Endothelial cell of umbilical vein (primary cell): ENCODE measurements around the gene VSIG4. TPM values are rescaled to one million over a fixed set of nuclear protein-coding genes. Genes with fewer than 3 reads are reported as not detected.

ENCODE experiments used
- BruUV-seq: library from RNA; stranded (reverse); fragments of 400-500 nt; replicated peaks from 2 replicates; lab custom pipeline; 2021; lab: Mats Ljungman, UMichigan
- CTCF ChIA-PET: fragments of 300-600, 350-600 bp; sonication (Branson Sonifier 250); formaldehyde crosslinking; loops from one replicate; lab custom pipeline; 2021; ENCODE audit warnings: antibody characterized with exemption, inconsistent platforms; lab: Charles Lee
- POLR2A ChIA-PET: fragments of 300-600, 350-600 bp; sonication (Branson Sonifier 250); formaldehyde crosslinking; loops from one replicate; lab custom pipeline; 2021; ENCODE audit warnings: antibody characterized with exemption, inconsistent platforms; lab: Charles Lee
- DNase-seq: peaks from one replicate; pipeline ENCODE4 v3.0.0-alpha.2; 2011; ENCODE audit warnings: low read depth, low spot score
- FAIRE-seq: peaks from 2 replicates; lab custom pipeline; 2011; peaks lifted over from hg19 to GRCh38; lab: Jason Lieb, UNC
- H2AFZ ChIP-seq: 2 replicates; pipeline ENCODE4 v1.6.0; 2012; ENCODE audit warnings: low read depth, low read length, control low read depth, inconsistent platforms
- H3K27ac ChIP-seq: 2 replicates; pipeline ENCODE4 v1.5.1; 2011; ENCODE audit warnings: low read depth, mild to moderate bottlenecking, control low read depth, low read length, moderate library complexity; ENCODE audit not compliant: insufficient read depth
- H3K27me3 ChIP-seq, 2 experiments: 2 replicates each; pipeline versions ENCODE4 v1.6.0 to v1.6.1; 2011; ENCODE audit warnings: low read length in 2 of 2, mixed read lengths in 1 of 2; ENCODE audit not compliant: control insufficient read depth in 2 of 2, insufficient read depth in 2 of 2
- H3K36me3 ChIP-seq, 2 experiments: 2 replicates in 1 of 2; 3 replicates in 1 of 2; pipeline ENCODE4 v1.5.1; 2011; ENCODE audit warnings: low read length in 2 of 2, mild to moderate bottlenecking in 1 of 2, moderate library complexity in 1 of 2; ENCODE audit not compliant: control insufficient read depth in 2 of 2, insufficient read depth in 2 of 2; ENCODE audit errors: extremely low read depth in 1 of 2
- H3K4me1 ChIP-seq: 3 replicates; pipeline ENCODE4 v1.5.1; 2011; ENCODE audit warnings: mild to moderate bottlenecking, low read length; ENCODE audit not compliant: control insufficient read depth, insufficient read depth; ENCODE audit errors: extremely low read depth
- H3K4me2 ChIP-seq: 2 replicates; pipeline ENCODE4 v1.6.1; 2011; ENCODE audit warnings: low read length, control low read depth, mixed read lengths; ENCODE audit not compliant: insufficient read depth
- H3K4me3 ChIP-seq, 3 experiments: fragments of 200-600 bp in 1 of 3; sonication (generic), shearing (Covaris generic) in 1 of 3; replicated peaks in 1 of 3; 2 replicates each; pipeline ENCODE4 v1.5.1; 2011 to 2016; ENCODE audit warnings: control low read depth in 3 of 3, low read length in 3 of 3, mild to moderate bottlenecking in 2 of 3, inconsistent platforms in 1 of 3, low read depth in 1 of 3, moderate library complexity in 1 of 3; ENCODE audit not compliant: insufficient read depth in 1 of 3
- H3K79me2 ChIP-seq: 2 replicates; pipeline ENCODE4 v1.6.0; 2012; ENCODE audit warnings: low read length, inconsistent platforms; ENCODE audit not compliant: control insufficient read depth, insufficient read depth
- H3K9ac ChIP-seq: replicated peaks from 2 replicates; pipeline ENCODE3; 2011; ENCODE audit warnings: low read length, control low read depth; ENCODE audit not compliant: insufficient read depth; ENCODE audit errors: extremely low read depth
- H3K9me1 ChIP-seq: replicated peaks from 3 replicates; pipeline ENCODE4 v1.6.0; 2011; ENCODE audit warnings: mild to moderate bottlenecking, low read length; ENCODE audit not compliant: control insufficient read depth, insufficient read depth; ENCODE audit errors: extremely low read depth
- H3K9me3 ChIP-seq: replicated peaks from 2 replicates; pipeline ENCODE4 v1.5.1; 2012; ENCODE audit warnings: low read length, inconsistent platforms; ENCODE audit not compliant: control insufficient read depth, insufficient read depth
- H4K20me1 ChIP-seq: replicated peaks from 2 replicates; pipeline ENCODE3; 2011; ENCODE audit warnings: mild to moderate bottlenecking, low read length; ENCODE audit not compliant: control insufficient read depth, insufficient read depth; ENCODE audit errors: extremely low read depth
- CTCF ChIP-seq, 2 donors: IDR thresholded peaks; 1 replicate in 1 of 2; 2 replicates in 1 of 2; pipeline ENCODE4 v1.5.1; 2011; ENCODE audit warnings: low read length in 2 of 2, mild to moderate bottlenecking in 2 of 2, moderate library complexity in 2 of 2, control low read depth in 1 of 2, inconsistent platforms in 1 of 2, low read depth in 1 of 2; ENCODE audit not compliant: insufficient read depth in 1 of 2; ENCODE audit errors: extremely low read depth in 1 of 2
- EZH2 ChIP-seq: IDR thresholded peaks from 2 replicates; pipeline ENCODE4 v1.6.1; 2012; ENCODE audit warnings: borderline replicate concordance, low read depth, mild to moderate bottlenecking, moderate library complexity, low read length, inconsistent platforms; ENCODE audit not compliant: severe bottlenecking
- FOS ChIP-seq: IDR thresholded peaks from 2 replicates; pipeline ENCODE4 v1.6.1; 2011; ENCODE audit warnings: mild to moderate bottlenecking, low read length, moderate library complexity, borderline replicate concordance; ENCODE audit not compliant: insufficient read depth
- GATA2 ChIP-seq: IDR thresholded peaks from 2 replicates; pipeline ENCODE4 v1.7.0; 2011; ENCODE audit warnings: low read depth, mild to moderate bottlenecking, moderate library complexity, mixed read lengths, low read length; ENCODE audit not compliant: insufficient read length, insufficient read depth
- JUN ChIP-seq: IDR thresholded peaks from 2 replicates; pipeline ENCODE4 v1.6.1; 2011; ENCODE audit warnings: borderline replicate concordance, low read depth; ENCODE audit not compliant: insufficient read length, insufficient read depth
- MAX ChIP-seq: IDR thresholded peaks from 2 replicates; pipeline ENCODE4 v1.6.1; 2011; ENCODE audit not compliant: insufficient read depth, insufficient read length
- MYC ChIP-seq: IDR thresholded peaks from one replicate; pipeline ENCODE4 v1.6.1; 2011; ENCODE audit warnings: mild to moderate bottlenecking, low read depth, low read length
- POLR2A ChIP-seq: IDR thresholded peaks from 2 replicates; pipeline ENCODE4 v1.6.1; 2012; ENCODE audit warnings: low read depth, mild to moderate bottlenecking, control low read depth, low read length
- POLR2AphosphoS5 ChIP-seq: IDR thresholded peaks from 2 replicates; pipeline ENCODE4 v1.6.1; 2012; ENCODE audit warnings: low read depth, mild to moderate bottlenecking, control low read depth, low read length, moderate library complexity; ENCODE audit not compliant: insufficient read depth
- dilution Hi-C: fragments of 300-500 bp; cut with MboI; formaldehyde crosslinking; loops from one replicate; pipeline ENCODE4 v1.15.0; 2019; ENCODE audit warnings: low sequenced_read_pairs; ENCODE audit not compliant: extremely low pct_ligation_motif_present
- intact Hi-C: fragments of 100-400 bp; cut with micrococcal nuclease; formaldehyde crosslinking; loops from one replicate; pipeline ENCODE4 v1.10.0; 2022
- polyA plus RNA-seq, 4 experiments: library from polyadenylated mRNA; depleted of rRNA in 3 of 4; stranded (reverse) in 3 of 4; unstranded in 1 of 4; fragments of >200 nt; gene quantifications; 2 replicates each; pipeline versions ENCODE4 v1.2.1 to v1.2.3, GENCODE V29; 2011 to 2012; ENCODE audit warnings: missing spikeins in 1 of 4
- total RNA-seq: library from RNA; stranded (reverse); gene quantifications from 2 replicates; pipeline ENCODE4 v1.2.3, GENCODE V29; 2021

Gene VSIG4
- total and polyA plus RNA-seq, 2 donors (not counting 3 experiments of a cell fraction or from before 2014, with no cell fraction given): not detected

GRCh38 chrX:66013194-66013816, 26.6 kb downstream of the VSIG4 start:
- Histone ChIP-seq H3K27ac (no peak overlapping the region), H3K9me1 (no peaks in the 10 kb centered on the region), H3K4me1 (no peaks in the 10 kb centered on the region), H4K20me1 (no peaks in the 10 kb centered on the region), H2AFZ (no peak overlapping the region), H3K4me2 (no peak overlapping the region), H3K9me3 (no peaks in the 10 kb centered on the region), H3K79me2 (no peaks in the 10 kb centered on the region), H3K9ac (no peak overlapping the region), H3K36me3 (no peaks in the 10 kb centered on the region), H3K27me3 (no peaks in the 10 kb centered on the region), H3K4me3 (no peak overlapping the region)
- ChIA-PET CTCF (no interaction called here), POLR2A (no interaction called here)
- BruUV-seq: no TSS peak
- intact Hi-C loops (no loop called here), dilution Hi-C loops (no loop called here)
- DNase-seq (no peak), FAIRE-seq (no peak)
- TF ChIP-seq MAX (no peak), EZH2 (no peak), GATA2 (no peak), POLR2AphosphoS5 (no peak), FOS (no peak), MYC (no peak), JUN (no peak), CTCF (IDR thresholded peaks at IDR 0.05; ENCODE audit: extremely low read depth in 1 of 2, insufficient read depth in 1 of 2, low read depth in 1 of 2, low read length in 2 of 2) (no peak), POLR2A (no peak)
